ENCODE data around the gene CMPK2. TPM values are rescaled to one million over a fixed set of nuclear protein-coding genes. Genes with fewer than 3 reads are reported as not detected.

CMPK2 gene
- total RNA-seq: 10 to 100 TPM in 1 of 4 donors, 1 to 10 TPM in 3; 3.8 to 15.3 (median 6.3) TPM

- TF ChIP-seq CTCF (IDR thresholded peaks at IDR 0.05) (peak in 1 of 6 experiments; percentile 30), POLR2A (IDR thresholded peaks at IDR 0.05) (peak in 1 of 2 donors; percentile 44)
- Histone ChIP-seq H3K27ac (peak within 1 kb of the TSS; percentile 41 to 72 (median 50)), H3K27me3 (no peaks in the 10 kb centered on the region), H3K36me3 (peaks cover 0 to 1% of the 10 kb centered on the region in 2 donors), H3K4me3 (replicated peaks in 1 of 3) (peak within 1 kb of the TSS; percentile 53 to 87 (median 67)), H3K4me1 (peaks cover 3 to 13% of the 10 kb centered on the region in 2 donors), H3K9me3 (no peaks in the 10 kb centered on the region)
- 0 to 10% methylated on average over 2 to 19 of the region's 115 CpGs for WGBS, 2 donors
- intact Hi-C loops (cut with DNase I): no loop called here
- peak; percentile 52 to 60 for DNase-seq
Observed at GRCh38 chr2:6865346-6866274, at the start of gene CMPK2. TSS of gene CMPK2 (minus strand) at chr2:6865907. CDS start at chr2:6865696, 211 bp downstream.

- H3K4me3 ChIP-seq (replicated peaks in 1 of 3): no peak overlapping the region
- intact Hi-C loops (cut with DNase I): loop anchor here (10.0 kb wide), 1 partner anchor 1381 kb away; no protein-coding TSS in a partner anchor
- no peak overlapping the region for H3K27ac ChIP-seq
- DNase-seq: no peak
- H3K27me3 ChIP-seq: no peaks in the 10 kb centered on the region
- H3K9me3 ChIP-seq: no peaks in the 10 kb centered on the region
- TF ChIP-seq CTCF (IDR thresholded peaks at IDR 0.05): no peak
- TF ChIP-seq POLR2A (IDR thresholded peaks at IDR 0.05): no peak
- 91 to 97% methylated on average over 2 of the region's 2 CpGs for WGBS, 2 donors
- H3K36me3 ChIP-seq: no peaks in the 10 kb centered on the region
- H3K4me1 ChIP-seq: peaks cover 4 to 6% of the 10 kb centered on the region in 2 donors
Observed at GRCh38 chr2:6915399-6915798, 49.7 kb upstream of the CMPK2 start.

GRCh38 chr2:6914828-6915227 lies 49.1 kb upstream of the CMPK2 start:
- no peak for TF ChIP-seq CTCF (IDR thresholded peaks at IDR 0.05)
- TF ChIP-seq POLR2A (IDR thresholded peaks at IDR 0.05): no peak
- H3K27ac ChIP-seq: no peak overlapping the region
- DNase-seq: no peak

GRCh38 chr2:6913415-6914157 lies 47.9 kb upstream of the CMPK2 start:
- no peak for DNase-seq
- intact Hi-C loops (cut with DNase I): loop anchor here (10.0 kb wide), 1 partner anchor 1379 kb away; no protein-coding TSS in a partner anchor
- no peak for TF ChIP-seq POLR2A (IDR thresholded peaks at IDR 0.05)
- H3K9me3 ChIP-seq: no peaks in the 10 kb centered on the region
- H3K4me1 ChIP-seq: peaks cover 4 to 6% of the 10 kb centered on the region in 2 donors
- H3K27ac ChIP-seq: no peak overlapping the region
- H3K36me3 ChIP-seq: no peaks in the 10 kb centered on the region
- 83 to 88% methylated on average over 9 of the region's 9 CpGs for WGBS, 2 donors
- H3K27me3 ChIP-seq: no peaks in the 10 kb centered on the region
- no peak overlapping the region for H3K4me3 ChIP-seq (replicated peaks in 1 of 3)

More at GRCh38 chr2:6914828-6915227, 49.1 kb upstream of the CMPK2 start:
- Histone ChIP-seq H3K36me3 (no peaks in the 10 kb centered on the region), H3K9me3 (no peaks in the 10 kb centered on the region), H3K4me1 (peaks cover 4 to 6% of the 10 kb centered on the region in 2 donors), H3K4me3 (replicated peaks in 1 of 3) (no peak overlapping the region), H3K27me3 (no peaks in the 10 kb centered on the region)
- WGBS, 2 donors: 76 to 85% methylated on average over 3 of the region's 3 CpGs
- intact Hi-C loops (cut with DNase I): loop anchor here (10.0 kb wide), 1 partner anchor 1380 kb away; no protein-coding TSS in a partner anchor

- no peak overlapping the region for H3K27ac ChIP-seq
- intact Hi-C loops (cut with DNase I): loop anchor here (10.0 kb wide), 1 partner anchor 1377 kb away; no protein-coding TSS in a partner anchor
- H3K4me1 ChIP-seq: no peaks in the 10 kb centered on the region
- no peaks in the 10 kb centered on the region for H3K27me3 ChIP-seq
- TF ChIP-seq CTCF (IDR thresholded peaks at IDR 0.05): no peak
- TF ChIP-seq POLR2A (IDR thresholded peaks at IDR 0.05): no peak
- no peak for DNase-seq
- H3K4me3 ChIP-seq (replicated peaks in 1 of 3): no peak overlapping the region
- H3K36me3 ChIP-seq: no peaks in the 10 kb centered on the region
- no peaks in the 10 kb centered on the region for H3K9me3 ChIP-seq
Observed at GRCh38 chr2:6911721-6912120, 46.0 kb upstream of the CMPK2 start.
